HT1080 (cell line): ENCODE measurements around the gene RNASEL. TPM values are rescaled to one million over a fixed set of nuclear protein-coding genes. Genes with fewer than 3 reads are reported as not detected.

Source experiments
- DNase-seq: peaks from one replicate; pipeline ENCODE4 v3.0.0-alpha.2; 2015; ENCODE audit warnings: low read depth
- total RNA-seq: library from RNA; depleted of rRNA; stranded (reverse); fragments of >200 nt; shearing (Covaris generic); gene quantifications from 2 replicates; pipeline ENCODE4 v1.2.3, GENCODE V29; 2014

RNASEL gene
- total RNA-seq, 1 experiment from 2014 or later, result 3.2 TPM

DNA sequence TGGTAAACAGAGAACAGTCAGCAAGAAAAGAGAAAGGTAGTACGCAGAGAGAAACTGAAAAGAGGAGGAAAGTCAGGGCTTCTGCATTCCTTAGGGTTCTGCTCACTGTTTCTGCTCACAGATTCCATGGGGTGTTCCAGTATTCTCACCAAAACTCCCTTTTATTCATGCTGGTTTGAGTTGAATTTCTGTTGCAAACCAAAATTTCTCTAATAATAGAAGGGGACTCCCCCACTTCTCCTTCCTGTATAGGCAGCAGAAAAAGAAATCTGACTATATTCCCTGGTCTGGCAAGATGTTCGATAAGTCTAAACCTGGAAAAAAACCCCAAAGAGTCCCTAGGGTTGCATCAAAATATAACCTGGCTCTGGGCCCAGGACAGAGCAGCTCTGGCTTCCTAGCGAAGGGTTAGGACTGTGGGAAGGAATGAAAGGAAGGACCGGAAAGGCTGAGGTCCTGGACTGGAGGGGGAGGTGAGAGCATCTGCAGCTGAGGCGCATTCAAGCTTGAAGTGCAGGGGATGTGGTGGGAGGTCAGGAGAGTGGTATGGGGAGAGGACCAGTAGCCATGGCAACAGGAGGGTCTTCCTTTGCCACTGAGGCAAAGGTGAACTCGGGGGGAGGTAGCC, 34.0 kb upstream of the RNASEL start:
- DNase-seq, result no peak

DNA sequence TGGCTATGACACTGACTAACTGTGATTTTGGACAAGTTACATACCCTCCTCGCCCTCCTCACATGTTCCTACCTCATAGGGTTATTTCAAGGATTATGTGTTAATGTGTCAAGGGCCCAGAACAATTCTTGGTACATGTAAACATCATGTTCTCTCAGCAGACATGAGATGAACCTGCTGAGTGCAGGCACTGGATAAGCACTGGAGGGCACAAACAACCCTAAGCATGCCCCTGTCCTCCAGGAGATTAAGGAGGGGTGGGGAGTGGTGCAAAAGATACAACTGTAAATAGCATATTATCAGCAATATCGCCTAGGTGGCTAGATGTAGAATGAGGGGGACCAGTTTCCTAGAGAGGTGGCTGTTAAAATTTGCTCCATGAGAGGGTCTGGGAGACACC, 32.9 kb upstream of the RNASEL start:
- DNase-seq, result no peak

DNA sequence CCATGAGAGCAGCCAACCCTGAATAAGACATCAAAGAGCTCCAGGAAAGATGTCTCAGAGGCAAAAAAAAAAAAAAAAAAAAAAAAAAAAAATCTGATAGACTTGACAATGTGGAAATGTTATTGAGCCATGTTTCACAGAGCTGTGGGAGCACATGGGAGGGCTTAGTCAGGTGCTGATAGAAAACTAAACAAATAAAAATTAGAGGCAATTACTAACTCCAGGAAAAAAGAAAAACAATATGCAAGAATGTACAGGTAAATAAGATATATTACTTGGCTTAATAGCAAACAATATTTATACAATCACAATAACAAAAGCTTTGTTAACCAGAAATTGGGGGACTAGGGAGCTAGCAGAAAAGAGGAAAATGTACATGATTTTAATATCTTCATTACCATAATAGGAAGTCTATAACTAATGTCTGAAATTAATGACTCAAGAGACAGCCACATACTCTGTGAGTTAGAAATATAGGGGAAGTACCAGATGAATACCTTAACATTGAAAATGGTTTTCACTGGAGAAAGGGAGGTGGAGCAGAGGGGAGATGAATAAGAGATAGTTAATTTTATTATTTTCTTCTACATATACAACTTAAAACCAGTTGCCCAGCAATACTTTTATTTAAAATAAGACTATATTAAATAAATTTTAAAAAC, 32.0 kb upstream of the RNASEL start:
- DNase-seq, result no peak

DNA sequence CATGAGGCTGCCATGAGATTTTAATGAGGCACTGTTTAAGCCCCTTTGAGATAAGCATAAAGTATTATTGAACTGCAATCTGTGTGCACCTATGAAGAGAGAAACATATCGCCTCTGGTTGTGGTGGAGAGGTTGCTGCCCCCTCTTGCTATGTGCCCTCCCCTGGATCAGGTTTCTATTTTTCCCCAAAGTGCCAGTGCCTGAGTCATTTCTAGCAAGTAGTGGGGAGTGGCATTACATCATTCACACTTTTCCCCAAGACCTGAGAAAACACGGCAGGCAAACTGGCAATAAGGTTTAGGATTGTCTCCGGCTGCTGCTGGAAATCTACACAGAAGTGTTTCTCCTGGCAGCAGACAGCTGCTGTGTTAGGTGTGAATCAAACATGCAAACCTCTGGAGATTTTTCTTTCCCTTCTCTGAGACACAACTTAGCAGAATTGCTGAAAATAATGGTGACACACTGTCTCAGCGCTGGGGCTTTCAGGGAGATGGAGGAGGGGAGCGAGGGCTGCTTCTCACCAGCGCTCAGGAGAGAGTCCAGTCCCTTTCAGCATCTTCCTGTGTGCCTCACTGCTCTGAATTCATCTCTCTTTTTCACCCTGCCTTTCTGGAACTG, 28.8 kb upstream of the RNASEL start:
- peak; percentile 76 for DNase-seq

DNA sequence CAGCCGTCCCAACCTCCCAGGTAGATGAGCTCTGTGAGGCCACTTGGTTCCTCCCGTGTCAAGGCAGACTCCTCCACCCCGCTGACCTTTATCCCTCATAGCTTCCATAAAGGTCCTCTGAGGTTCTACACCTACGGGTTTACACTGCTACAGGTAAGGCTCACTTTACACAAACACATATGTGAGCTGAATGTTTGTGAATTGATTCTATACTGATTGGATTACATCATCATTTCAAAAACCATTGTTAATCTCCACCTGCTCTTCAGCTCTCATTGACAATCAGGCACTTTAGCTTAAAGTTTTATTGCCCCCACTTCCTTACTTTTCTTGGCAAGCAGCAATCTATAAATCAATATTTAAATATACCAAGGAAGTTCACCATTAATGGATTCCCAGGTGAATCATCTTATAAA, 28.0 kb upstream of the RNASEL start:
- DNase-seq, result no peak

DNA sequence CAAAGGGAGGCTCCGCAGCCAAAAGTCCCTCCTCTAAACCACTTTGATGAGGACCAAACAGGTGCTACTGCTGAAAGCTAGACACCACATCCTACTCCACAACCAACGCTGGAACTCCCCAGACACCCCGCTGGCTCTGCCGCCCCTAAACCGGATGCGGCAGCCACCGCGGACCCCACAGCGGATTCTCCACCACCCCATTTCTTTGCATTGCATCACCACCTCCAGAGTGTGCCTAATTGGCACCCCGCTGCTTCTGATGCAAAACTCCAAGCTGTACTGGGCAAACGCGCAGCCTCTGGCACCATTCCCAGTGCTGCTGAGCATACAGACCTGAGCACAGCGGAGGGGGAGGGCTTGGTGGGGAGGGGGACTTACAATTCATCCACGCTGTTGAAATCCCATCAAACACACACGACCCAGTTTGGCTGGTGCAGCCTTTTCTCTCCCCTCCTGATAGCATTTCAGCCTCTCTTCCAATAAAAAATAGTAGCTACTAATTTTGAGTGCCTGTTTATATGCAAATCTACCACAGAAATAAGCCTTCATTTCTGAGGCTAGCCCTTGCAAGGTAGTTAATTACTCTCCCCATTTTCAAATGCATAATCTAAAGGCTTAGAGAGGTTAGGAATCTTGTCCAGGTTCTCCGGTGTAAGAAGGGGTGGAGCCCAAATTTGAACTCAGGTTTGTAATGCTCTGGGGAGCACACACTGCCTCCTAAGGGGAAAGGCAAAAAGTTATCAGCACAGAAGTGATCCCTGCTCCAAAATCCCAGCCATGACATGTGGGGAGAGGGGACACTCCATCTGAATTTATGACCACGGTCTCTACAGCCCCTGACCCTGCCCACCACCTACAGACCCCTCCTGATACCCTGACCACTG, 27.3 kb upstream of the RNASEL start:
- peak; percentile 69 for DNase-seq

DNA sequence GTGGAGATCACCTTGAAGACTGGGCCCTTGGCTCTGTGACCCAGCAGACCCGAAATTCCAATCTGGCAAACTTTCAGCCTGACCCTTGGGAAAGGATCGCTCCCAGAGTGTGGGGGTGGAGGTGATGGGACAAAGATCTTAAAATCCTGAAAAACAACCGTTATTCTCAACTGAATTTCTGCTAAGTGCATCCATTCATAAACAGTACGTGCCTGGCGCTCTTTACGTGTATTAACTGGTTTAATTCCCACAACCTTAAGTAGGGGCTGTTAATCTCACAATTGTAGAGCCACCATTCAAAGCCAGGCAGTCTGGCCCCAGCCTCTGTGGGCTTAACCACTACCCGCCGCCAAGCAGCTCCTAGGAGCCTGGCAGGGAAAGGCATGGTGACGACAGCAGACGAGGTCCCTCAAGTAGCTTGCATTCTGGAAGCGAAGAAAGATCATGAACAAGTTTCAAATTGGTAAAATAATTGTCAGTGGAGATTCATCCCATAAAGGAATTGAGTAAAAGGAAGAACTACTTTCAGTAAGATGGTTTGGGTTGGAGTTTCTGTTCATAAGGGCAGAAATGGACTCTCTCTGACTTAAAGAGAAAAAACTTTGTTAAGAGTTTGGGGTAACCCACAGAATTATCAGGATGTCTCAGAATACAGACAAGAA, 26.5 kb upstream of the RNASEL start:
- no peak for DNase-seq

DNA sequence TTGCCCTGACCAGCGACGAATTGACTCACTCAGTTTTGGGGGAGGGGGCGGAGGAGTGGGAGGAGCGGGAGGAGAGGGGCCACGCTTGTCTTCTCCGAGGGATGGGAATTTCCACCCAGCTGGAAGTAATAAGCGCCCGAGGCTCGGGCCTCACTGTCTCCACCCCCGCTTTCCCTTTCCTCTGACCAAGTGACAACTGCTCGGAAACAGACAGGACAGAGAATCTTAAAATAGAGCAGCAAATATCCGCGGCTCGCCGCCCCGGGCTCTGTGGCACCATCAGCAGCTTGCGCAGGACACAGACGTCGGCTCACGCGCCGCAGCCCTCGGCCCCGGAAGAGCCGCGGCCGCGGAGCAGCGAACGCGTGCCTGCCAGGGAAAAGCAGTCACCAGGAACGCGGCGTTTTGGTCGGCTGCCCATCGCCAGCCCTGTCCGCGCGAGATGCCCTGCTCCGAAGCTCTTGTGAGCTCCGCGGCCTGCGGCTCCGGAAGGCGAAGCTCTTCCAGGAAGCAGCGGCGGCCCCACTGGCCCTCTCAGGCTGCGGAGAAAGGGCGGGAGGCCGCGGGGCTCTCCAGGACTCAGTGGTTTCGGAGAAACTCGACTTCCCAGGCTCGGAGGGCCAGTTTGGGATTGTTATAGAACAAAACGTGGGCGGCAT, 25.9 kb upstream of the RNASEL start:
- no peak for DNase-seq

DNA sequence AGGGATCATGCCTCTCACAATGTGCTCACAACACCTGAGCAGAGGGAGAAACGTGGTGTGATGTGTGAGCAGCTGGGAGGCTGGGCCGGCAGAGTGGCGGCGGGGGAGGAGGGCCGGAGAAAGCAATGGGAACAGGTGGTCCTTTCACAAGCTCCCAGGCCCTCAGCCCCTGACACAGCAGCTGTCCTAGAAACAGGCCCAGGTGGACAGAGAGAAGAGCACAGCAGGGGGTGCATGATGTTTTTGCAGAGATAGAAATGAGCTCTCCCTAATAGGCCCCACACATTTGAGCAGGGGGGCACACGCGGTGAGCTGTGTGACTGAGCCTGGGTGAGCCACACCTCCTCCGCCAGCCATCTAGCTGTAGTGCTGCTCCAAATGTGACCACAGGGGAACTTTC, 22.7 kb upstream of the RNASEL start:
- DNase-seq, result no peak

DNA sequence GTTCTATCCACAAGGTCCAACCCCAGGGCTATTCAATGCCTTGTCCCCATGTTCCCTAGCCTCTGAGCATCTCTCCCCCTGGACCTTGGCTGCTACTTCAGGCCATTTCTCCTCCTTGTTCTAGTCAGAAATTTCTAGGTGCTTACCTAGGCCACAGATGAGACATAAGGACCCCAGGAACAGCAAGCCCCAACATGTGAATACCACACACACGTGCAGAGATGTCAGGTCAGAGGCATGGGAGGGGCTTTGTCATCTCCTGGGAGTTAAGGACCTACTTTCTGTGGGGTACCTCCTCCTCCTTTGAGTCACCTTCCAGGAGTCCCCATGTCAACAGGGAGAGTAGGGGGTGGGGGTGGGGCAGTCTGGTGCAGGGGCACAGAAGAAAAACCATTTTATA, 22.3 kb upstream of the RNASEL start:
- no peak for DNase-seq

DNA sequence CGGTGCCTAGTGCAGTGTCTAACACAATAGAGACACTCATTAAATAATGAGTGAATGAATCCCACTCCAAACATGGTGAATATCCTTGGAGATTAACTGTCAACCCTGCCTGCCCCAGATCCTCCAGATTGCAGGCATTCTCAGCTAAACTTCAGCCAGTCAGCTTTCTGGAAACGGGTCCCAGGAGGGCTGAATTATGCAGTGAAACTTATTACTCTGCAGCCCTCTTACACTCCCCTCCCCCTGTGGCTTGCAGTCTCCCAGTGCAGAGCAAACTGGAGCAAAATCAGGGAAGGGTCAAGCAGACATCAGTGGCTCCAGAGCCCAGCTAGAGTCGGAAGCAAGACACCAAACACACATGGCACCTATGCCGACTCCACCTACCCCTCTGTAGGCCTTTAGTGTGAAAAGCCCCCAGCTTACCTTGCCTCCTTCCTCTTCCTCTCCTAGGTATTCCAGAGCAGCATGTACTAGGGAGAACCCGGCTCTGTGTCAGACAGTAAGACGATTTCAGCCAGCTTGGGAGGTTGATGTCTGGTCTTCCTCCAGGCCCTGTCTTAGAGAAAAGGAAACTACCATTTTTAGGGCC, 21.6 kb upstream of the RNASEL start:
- DNase-seq, result no peak

DNA sequence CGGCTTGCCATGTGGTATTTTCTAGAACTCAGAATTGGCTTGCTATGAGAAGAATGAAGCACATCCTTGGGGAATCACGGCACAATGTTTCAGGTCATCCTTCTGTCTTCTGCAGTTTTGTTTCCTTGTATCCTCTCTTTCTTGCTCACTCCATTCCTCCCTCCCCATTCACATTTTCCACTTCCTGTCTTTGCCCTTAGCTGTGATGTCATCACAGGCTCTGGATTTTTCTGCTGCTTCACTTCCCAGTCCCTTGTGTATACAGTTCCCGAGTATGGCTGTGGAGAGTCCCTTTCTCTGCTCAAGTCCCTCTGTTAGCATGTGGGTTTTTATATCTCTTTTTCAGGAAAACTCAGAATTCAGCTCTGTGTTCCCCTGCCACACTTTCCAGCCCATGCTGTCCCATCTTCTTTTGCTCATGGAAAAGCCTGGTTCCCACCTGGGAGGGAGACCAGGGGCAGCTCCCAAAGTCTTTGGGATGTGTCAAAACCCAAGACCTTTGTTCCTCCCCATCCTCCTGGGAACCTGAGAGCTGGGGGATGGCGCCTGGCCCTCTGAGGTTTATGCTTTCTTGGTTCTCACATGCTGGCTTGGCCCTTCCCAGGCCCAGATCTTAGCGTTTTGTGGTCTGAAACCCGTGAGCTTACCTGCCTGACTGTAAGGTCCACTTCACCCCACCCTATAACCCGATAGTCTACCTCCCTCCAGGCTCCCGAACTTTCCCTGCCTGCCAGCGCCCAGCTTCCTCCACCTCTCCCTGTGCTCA, 20.0 kb upstream of the RNASEL start:
- peak; percentile 49 for DNase-seq

DNA sequence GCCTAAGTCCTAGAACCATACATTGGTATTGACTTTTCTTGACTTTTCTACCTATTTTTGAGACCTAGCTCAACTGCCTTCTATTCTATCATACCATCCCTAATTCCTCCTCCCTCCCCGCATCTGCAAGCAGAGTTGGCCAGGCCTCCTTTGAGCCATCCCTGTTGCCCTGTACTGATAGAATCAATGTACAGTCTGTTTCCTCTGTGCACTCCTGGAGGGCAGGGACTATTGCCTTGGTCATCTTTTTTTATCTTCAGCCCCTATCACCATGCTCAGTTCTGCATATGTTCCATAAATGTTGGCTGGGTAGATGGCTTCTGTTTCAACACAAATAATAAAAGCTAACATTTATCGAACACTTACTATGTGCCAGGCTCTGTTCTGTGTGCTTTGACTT, 19.2 kb upstream of the RNASEL start:
- no peak for DNase-seq

DNA sequence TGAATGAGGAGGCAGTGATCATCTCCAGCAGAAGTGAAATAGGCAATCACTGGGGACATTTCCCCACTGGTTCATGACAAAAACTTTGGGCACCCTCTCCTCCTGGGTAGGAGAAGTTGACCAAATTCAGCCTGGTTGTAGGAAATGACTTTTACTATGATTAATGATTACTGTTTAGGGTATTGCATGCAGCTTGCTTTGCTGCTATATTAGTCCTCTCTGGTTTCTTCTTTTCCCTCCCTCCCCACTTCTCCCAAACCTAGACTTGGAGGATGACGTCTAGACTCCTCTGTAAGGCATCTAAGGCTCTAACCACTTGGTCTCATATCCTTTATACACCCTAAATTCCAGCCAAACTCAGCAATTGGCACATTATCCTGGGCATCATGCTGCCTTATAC, 18.5 kb upstream of the RNASEL start:
- no peak for DNase-seq

DNA sequence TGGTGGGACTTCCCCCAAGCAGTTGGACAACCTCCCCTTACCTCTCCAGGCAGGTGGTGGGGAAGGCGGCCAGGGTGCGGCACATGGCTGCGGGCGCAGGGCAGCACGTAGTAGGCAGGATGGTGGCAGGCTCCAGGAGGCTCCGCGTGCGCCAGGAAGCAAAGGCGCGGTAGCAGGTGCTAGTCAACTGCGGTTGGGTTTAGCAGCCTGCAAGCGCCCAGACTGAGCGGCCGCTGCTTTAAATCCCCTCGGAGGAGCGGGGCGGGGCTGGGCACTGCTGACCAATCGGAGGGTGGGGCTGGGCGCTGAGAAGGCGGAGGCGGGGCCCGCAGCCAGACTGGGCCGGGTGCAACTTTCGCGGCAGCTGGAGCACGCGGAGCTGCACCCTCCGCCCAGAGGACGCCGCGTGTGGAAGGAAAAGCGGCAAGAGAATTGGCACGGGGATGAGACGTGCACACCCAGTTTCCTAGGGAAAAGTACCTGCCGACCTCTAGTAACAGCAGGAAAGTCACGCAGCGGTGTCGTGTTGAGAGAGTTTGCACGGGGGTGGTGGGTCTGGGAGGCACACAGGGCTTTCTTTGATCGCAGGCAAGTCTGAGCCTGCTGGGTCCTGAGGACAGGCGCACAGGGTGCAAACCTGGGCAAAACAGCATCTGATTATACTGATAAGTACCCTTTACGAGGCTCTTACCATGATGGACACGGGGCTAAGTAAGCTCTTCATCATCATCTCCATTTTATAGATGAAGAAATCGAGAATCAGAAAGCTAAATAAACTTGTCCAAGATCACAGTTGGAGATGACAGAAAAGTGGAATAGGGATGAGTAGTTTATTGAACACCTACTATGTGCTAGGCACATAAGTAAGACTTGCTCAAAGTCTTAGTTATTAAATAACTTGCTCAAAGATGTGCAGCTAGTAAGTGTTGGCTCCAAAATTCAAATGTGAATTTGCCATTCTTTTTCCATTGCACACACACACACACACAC, 15.4 kb upstream of the RNASEL start, which contains the start of gene RGS16:
RGS16 (minus strand) TSS at position 215 of the 990 bp plus-strand sequence; CDS start at position 85, 130 bp downstream.
- DNase-seq, result no peak

DNA sequence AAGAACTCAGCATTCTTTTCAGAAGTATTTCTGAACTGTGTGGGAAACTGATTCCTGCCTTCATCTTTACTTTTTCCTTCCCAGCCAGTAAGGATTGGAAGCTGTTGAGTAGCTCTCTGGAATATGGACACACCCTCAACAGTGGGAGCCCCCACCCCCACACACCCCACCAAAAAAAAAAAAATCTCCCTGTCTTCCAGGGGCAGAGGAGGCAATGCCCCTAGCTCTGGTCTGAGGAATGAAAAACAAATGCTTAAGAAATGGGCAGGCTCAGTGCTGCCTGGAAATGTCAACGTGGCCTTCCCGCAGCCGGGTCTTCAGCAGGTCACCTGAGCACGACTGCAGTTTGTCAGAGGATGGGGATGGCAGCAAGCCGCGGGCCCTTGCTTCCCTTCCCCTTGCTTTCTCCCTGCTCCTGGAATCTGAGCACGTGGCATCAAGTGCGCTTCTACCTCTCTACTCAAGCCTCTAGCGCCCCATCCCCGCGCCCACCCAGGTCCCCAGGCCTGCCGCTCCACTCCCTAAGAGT, 14.7 kb upstream of the RNASEL start:
- DNase-seq, result no peak

DNA sequence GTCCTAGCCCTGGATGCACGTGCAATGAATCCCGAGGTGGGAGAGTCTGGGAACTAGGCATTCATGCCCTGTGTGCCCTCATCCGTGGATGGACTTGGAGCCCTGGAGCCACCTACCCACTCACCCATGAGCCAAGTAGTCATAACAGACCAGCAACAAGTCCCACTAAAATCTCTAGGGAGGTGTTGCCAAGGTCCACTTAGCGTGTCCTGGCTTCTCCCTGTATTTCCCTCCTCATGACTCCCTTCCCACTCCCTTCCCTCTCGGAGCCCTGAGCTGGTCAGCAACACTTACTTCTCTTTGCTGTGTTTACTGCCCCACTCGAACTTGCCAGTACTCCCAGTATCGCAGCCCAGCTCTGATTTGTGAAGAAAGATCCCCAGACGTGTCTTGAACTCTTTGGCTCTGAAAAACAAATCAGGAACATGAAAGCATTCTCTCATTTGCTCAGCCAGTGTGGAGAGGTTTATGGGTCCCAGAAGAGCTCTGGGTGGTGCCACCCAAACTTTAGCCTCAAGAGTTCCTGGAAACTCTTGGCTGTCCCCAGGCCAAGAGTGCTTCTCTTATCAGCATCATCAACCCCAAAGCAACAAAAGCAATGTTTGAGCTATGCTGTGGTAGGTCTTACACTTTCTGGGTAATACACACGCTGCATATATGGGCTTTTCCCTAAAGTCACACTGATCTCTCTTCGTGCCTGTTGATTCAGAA, 14.0 kb upstream of the RNASEL start:
- no peak for DNase-seq
